Endothelial cell of umbilical vein (primary cell): Measurements from ENCODE around the gene BCAR1. TPM values are rescaled to one million over a fixed set of nuclear protein-coding genes. Genes with fewer than 3 reads are reported as not detected.
A peak's percentile ranks its signal among the peaks of the same experiment; 100 is the strongest.

ENCODE experiments used
- BruUV-seq: library from RNA; stranded (reverse); fragments of 400-500 nt; replicated peaks from 2 replicates; lab custom pipeline; 2021; lab: Mats Ljungman, UMichigan
- CTCF ChIA-PET: fragments of 300-600, 350-600 bp; sonication (Branson Sonifier 250); formaldehyde crosslinking; loops from one replicate; lab custom pipeline; 2021; ENCODE audit warnings: antibody characterized with exemption, inconsistent platforms; lab: Charles Lee
- POLR2A ChIA-PET: fragments of 300-600, 350-600 bp; sonication (Branson Sonifier 250); formaldehyde crosslinking; loops from one replicate; lab custom pipeline; 2021; ENCODE audit warnings: antibody characterized with exemption, inconsistent platforms; lab: Charles Lee
- DNase-seq: peaks from one replicate; pipeline ENCODE4 v3.0.0-alpha.2; 2011; ENCODE audit warnings: low read depth, low spot score
- FAIRE-seq: peaks from 2 replicates; lab custom pipeline; 2011; peaks lifted over from hg19 to GRCh38; lab: Jason Lieb, UNC
- H2AFZ ChIP-seq: 2 replicates; pipeline ENCODE4 v1.6.0; 2012; ENCODE audit warnings: low read depth, low read length, control low read depth, inconsistent platforms
- H3K27ac ChIP-seq: 2 replicates; pipeline ENCODE4 v1.5.1; 2011; ENCODE audit warnings: low read depth, mild to moderate bottlenecking, control low read depth, low read length, moderate library complexity; ENCODE audit not compliant: insufficient read depth
- H3K27me3 ChIP-seq, 2 experiments: 2 replicates each; pipeline versions ENCODE4 v1.6.0 to v1.6.1; 2011; ENCODE audit warnings: low read length in 2 of 2, mixed read lengths in 1 of 2; ENCODE audit not compliant: control insufficient read depth in 2 of 2, insufficient read depth in 2 of 2
- H3K36me3 ChIP-seq, 2 experiments: 2 replicates in 1 of 2; 3 replicates in 1 of 2; pipeline ENCODE4 v1.5.1; 2011; ENCODE audit warnings: low read length in 2 of 2, mild to moderate bottlenecking in 1 of 2, moderate library complexity in 1 of 2; ENCODE audit not compliant: control insufficient read depth in 2 of 2, insufficient read depth in 2 of 2; ENCODE audit errors: extremely low read depth in 1 of 2
- H3K4me1 ChIP-seq: 3 replicates; pipeline ENCODE4 v1.5.1; 2011; ENCODE audit warnings: mild to moderate bottlenecking, low read length; ENCODE audit not compliant: control insufficient read depth, insufficient read depth; ENCODE audit errors: extremely low read depth
- H3K4me2 ChIP-seq: 2 replicates; pipeline ENCODE4 v1.6.1; 2011; ENCODE audit warnings: low read length, control low read depth, mixed read lengths; ENCODE audit not compliant: insufficient read depth
- H3K4me3 ChIP-seq, 3 experiments: fragments of 200-600 bp in 1 of 3; sonication (generic), shearing (Covaris generic) in 1 of 3; replicated peaks in 1 of 3; 2 replicates each; pipeline ENCODE4 v1.5.1; 2011 to 2016; ENCODE audit warnings: control low read depth in 3 of 3, low read length in 3 of 3, mild to moderate bottlenecking in 2 of 3, inconsistent platforms in 1 of 3, low read depth in 1 of 3, moderate library complexity in 1 of 3; ENCODE audit not compliant: insufficient read depth in 1 of 3
- H3K79me2 ChIP-seq: 2 replicates; pipeline ENCODE4 v1.6.0; 2012; ENCODE audit warnings: low read length, inconsistent platforms; ENCODE audit not compliant: control insufficient read depth, insufficient read depth
- H3K9ac ChIP-seq: replicated peaks from 2 replicates; pipeline ENCODE3; 2011; ENCODE audit warnings: low read length, control low read depth; ENCODE audit not compliant: insufficient read depth; ENCODE audit errors: extremely low read depth
- H3K9me1 ChIP-seq: replicated peaks from 3 replicates; pipeline ENCODE4 v1.6.0; 2011; ENCODE audit warnings: mild to moderate bottlenecking, low read length; ENCODE audit not compliant: control insufficient read depth, insufficient read depth; ENCODE audit errors: extremely low read depth
- H3K9me3 ChIP-seq: replicated peaks from 2 replicates; pipeline ENCODE4 v1.5.1; 2012; ENCODE audit warnings: low read length, inconsistent platforms; ENCODE audit not compliant: control insufficient read depth, insufficient read depth
- H4K20me1 ChIP-seq: replicated peaks from 2 replicates; pipeline ENCODE3; 2011; ENCODE audit warnings: mild to moderate bottlenecking, low read length; ENCODE audit not compliant: control insufficient read depth, insufficient read depth; ENCODE audit errors: extremely low read depth
- FOS ChIP-seq: IDR thresholded peaks from 2 replicates; pipeline ENCODE4 v1.6.1; 2011; ENCODE audit warnings: mild to moderate bottlenecking, low read length, moderate library complexity, borderline replicate concordance; ENCODE audit not compliant: insufficient read depth
- JUN ChIP-seq: IDR thresholded peaks from 2 replicates; pipeline ENCODE4 v1.6.1; 2011; ENCODE audit warnings: borderline replicate concordance, low read depth; ENCODE audit not compliant: insufficient read length, insufficient read depth
- POLR2A ChIP-seq: IDR thresholded peaks from 2 replicates; pipeline ENCODE4 v1.6.1; 2012; ENCODE audit warnings: low read depth, mild to moderate bottlenecking, control low read depth, low read length
- POLR2AphosphoS5 ChIP-seq: IDR thresholded peaks from 2 replicates; pipeline ENCODE4 v1.6.1; 2012; ENCODE audit warnings: low read depth, mild to moderate bottlenecking, control low read depth, low read length, moderate library complexity; ENCODE audit not compliant: insufficient read depth
- dilution Hi-C: fragments of 300-500 bp; cut with MboI; formaldehyde crosslinking; loops from one replicate; pipeline ENCODE4 v1.15.0; 2019; ENCODE audit warnings: low sequenced_read_pairs; ENCODE audit not compliant: extremely low pct_ligation_motif_present
- intact Hi-C: fragments of 100-400 bp; cut with micrococcal nuclease; formaldehyde crosslinking; loops from one replicate; pipeline ENCODE4 v1.10.0; 2022
- polyA plus RNA-seq, 4 experiments: library from polyadenylated mRNA; depleted of rRNA in 3 of 4; stranded (reverse) in 3 of 4; unstranded in 1 of 4; fragments of >200 nt; gene quantifications; 2 replicates each; pipeline versions ENCODE4 v1.2.1 to v1.2.3, GENCODE V29; 2011 to 2012; ENCODE audit warnings: missing spikeins in 1 of 4
- total RNA-seq: library from RNA; stranded (reverse); gene quantifications from 2 replicates; pipeline ENCODE4 v1.2.3, GENCODE V29; 2021

Gene BCAR1
- total and polyA plus RNA-seq, 2 donors (not counting 3 experiments of a cell fraction or from before 2014, with no cell fraction given) = 171 to 267 TPM

DNA sequence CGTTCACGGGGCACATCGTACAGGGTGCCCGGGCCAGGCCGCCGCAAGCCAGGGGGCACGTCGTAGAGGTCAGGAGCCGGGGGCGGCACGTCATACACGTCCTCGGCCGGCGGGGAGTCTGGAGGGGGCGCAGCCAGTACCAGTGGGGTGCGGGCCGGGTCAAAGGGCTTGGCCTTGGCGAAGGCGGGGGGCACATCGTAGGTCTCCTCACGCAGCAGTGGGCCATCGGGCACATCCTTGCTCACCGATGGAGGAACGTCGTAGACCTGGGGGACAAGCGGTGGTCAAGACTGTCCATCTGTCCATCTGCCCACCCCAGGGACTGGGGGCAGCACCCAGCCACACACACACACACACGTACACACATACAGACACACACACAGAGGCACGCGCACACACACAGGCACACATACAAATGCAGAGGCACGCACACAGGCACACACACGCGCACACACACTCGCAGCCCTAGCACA is 15.7 kb downstream of the BCAR1 start:
- TF ChIP-seq POLR2A (peak; percentile 61), FOS (no peak), POLR2AphosphoS5 (peak; percentile 8)
- Histone ChIP-seq H3K79me2 (peaks cover 75% of the 10 kb centered on the region), H3K27ac (no peak overlapping the region), H3K4me1 (peaks cover 9% of the 10 kb centered on the region), H3K4me2 (no peak overlapping the region), H3K4me3 (no peak overlapping the region), H3K9me3 (no peaks in the 10 kb centered on the region), H3K27me3 (no peaks in the 10 kb centered on the region), H2AFZ (no peak overlapping the region), H4K20me1 (peaks cover 2% of the 10 kb centered on the region), H3K36me3 (peaks cover 39 to 67% of the 10 kb centered on the region in 2 experiments), H3K9ac (no peak overlapping the region), H3K9me1 (no peaks in the 10 kb centered on the region)
- intact Hi-C loops = loop anchor here (2.0 kb wide), 1 partner anchor 15 kb away; the partner anchor contains the start of gene BCAR1
- POLR2A ChIA-PET = no interaction called here
- no TSS peak for BruUV-seq
- dilution Hi-C loops = no loop called here
- no peak for FAIRE-seq
- CTCF ChIA-PET = interaction anchor here (1.2 to 6.5 kb wide), 4 partner anchors 10 to 168 kb away, joined by 3 to 120 read pairs (median 46); no protein-coding TSS in a partner anchor
- DNase-seq = no peak

DNA sequence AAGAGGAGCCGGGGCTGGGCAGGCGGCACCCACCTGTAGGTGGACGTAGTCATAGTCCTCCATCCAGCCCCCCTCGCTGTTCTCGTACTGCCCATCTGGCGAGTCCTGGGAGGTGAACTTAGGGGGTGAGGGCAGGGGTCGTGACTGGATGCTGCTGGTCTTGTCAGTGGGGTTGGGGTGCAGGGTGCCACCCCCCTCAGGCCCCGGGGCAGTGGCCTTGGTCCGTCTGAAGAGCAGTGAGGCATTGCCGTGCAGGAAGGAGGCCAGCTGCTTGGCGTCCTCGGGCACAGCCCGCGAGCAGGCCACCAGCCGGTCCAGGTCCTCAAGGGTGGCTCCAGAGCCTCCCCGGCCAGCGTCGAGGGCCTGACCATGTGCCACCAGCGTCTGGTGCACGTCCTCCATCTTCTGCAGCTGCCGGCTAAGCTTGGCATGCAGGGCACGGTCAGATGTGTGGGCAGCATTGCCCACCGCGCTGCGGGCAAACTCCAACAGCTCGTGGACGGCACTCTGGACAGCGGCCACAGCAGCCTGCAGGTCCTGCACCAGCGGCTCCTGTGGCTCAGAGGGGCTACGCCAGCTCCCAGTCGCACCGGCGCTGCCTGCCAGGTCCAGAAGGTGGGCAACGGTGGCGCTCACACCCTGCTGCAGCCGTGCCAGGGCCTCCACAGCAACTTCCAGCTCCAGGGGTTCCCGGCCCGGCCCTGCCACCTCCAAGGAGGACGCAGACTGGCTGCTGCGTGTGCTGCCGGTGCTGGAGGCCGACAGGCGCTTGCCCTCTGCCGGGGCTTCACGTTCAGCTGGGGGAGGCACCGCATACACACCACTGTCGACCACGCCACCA is 16.3 kb downstream of the BCAR1 start:
- dilution Hi-C loops = no loop called here
- no peak overlapping the region for H3K4me2 ChIP-seq
- BruUV-seq = TSS peak; percentile 25
- H3K27ac ChIP-seq = no peak overlapping the region
- H3K9ac ChIP-seq = no peak overlapping the region
- no peak overlapping the region for H3K4me3 ChIP-seq
- peaks cover 42 to 68% of the 10 kb centered on the region in 2 experiments for H3K36me3 ChIP-seq
- H3K9me3 ChIP-seq = no peaks in the 10 kb centered on the region
- peaks cover 6% of the 10 kb centered on the region for H3K4me1 ChIP-seq
- FAIRE-seq (no peak), DNase-seq (no peak)
- H3K79me2 ChIP-seq = peaks cover 71% of the 10 kb centered on the region
- intact Hi-C loops = loop anchor here (1.0 to 2.0 kb wide), 4 partner anchors 10 to 167 kb away; partner anchors contain the start of gene BCAR1
- CTCF ChIA-PET = interaction anchor here (1.5 to 6.5 kb wide), 12 partner anchors 10 to 168 kb away, joined by 5 to 120 read pairs (median 12); partner anchors contain the start of gene BCAR1
- no peak overlapping the region for H2AFZ ChIP-seq
- peaks cover 2% of the 10 kb centered on the region for H4K20me1 ChIP-seq
- no peaks in the 10 kb centered on the region for H3K9me1 ChIP-seq
- POLR2A ChIA-PET = no interaction called here
- no peaks in the 10 kb centered on the region for H3K27me3 ChIP-seq
- peak; percentile 36 for TF ChIP-seq POLR2AphosphoS5
- TF ChIP-seq JUN = no peak
